GM18868 (cell line): ENCODE results near the gene HTR1D.
"Not testable (repeated sequence)": the region's sequence is repeated elsewhere in the genome, so short reads cannot be mapped to it uniquely, and the experiment has no call there.

ENCODE experiments used
- ATAC-seq: cut with Tn5 transposase; IDR thresholded peaks from one replicate; pipeline ENCODE4 v1.9.1; 2021; ENCODE audit warnings: mild to moderate bottlenecking, moderate library complexity; ENCODE audit not compliant: unreplicated experiment

The HTR1D gene

GRCh38 chr1:23221107-23221506, 3.8 kb upstream of the HTR1D start:
- ATAC-seq: no peak

- no peak for ATAC-seq
Measured at GRCh38 chr1:23216771-23217420, 406 bp downstream of the HTR1D start.

DNA sequence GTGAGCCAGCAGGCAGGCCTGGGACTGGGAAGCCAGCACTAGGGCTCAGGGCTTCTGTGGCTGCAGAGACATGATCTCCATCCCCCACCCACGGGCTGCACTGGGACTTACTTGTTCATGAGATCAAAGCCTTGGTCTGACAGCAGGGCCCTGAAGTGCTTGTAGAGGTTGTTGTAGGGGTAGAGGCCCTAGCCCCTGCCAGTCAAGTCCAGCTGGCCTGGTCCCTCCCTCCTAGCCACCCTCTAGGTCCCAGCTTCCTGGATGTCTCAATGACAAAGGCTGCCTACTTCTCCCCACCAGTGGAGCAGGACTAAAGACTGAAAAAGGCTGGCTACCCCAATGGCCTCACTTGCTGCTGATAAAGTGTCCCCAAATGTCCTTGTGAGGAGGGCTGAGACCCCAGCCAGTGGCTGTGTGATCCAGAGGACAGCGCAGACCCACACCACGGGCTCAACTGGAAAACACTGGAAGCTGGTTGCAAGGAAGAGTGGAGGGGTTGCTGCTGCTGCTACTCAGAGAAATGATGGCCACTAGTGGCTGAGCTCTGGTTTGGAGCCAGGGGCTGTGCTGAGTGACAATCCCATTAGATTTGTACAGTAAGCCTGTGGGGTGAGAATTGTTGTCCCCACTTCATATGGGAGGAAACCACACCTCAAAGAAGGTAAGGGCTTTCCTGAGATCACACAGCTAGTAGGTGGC, 1.4 kb downstream of the HTR1D start:
- no peak for ATAC-seq

GRCh38 chr1:23215291-23215690, 2.0 kb downstream of the HTR1D start:
- no peak for ATAC-seq

GRCh38 chr1:23214640-23215039, 2.7 kb downstream of the HTR1D start:
- no peak for ATAC-seq

GRCh38 chr1:23211955-23212354, 5.3 kb downstream of the HTR1D start:
- no peak for ATAC-seq

DNA sequence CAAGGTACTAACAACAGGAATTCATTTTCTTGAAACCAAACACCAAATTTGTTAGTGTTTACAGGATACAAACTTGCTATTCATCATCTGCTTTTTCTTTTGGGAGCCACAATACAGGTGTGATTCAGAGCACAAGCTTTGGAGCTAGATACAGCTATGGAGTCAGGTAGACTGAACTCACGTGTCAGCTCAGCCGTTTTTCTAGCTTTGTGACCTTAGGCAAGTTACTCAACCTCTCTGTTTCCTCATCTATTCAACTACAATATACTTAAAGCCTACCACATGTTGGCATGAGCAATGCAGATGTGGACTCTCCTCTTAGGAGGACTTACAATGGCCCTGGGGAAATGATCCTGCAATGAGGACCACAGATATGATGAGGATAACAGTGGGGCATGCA, 6.3 kb downstream of the HTR1D start:
- no peak for ATAC-seq

DNA sequence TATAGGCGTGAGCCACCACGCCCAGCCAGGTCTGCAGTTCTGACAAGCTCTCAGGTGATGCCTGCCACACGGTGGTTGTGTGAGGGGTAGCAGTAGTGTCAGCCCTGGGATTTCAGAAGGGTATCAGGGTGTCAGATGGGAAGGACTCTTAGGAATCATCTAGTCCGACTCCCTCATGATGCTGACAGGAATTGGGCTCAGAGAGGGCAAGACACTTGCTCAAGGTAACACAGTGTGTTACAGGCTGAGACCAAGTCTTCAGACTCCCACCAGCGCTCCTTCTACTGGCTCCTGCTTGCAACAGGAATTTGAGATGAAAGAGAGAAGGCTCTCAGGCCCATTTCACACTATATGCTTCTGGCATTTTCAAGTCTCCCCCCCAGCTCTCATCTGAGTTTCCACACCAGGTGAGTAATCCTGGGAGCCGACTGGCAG, 6.9 kb downstream of the HTR1D start:
- ATAC-seq: no peak

DNA sequence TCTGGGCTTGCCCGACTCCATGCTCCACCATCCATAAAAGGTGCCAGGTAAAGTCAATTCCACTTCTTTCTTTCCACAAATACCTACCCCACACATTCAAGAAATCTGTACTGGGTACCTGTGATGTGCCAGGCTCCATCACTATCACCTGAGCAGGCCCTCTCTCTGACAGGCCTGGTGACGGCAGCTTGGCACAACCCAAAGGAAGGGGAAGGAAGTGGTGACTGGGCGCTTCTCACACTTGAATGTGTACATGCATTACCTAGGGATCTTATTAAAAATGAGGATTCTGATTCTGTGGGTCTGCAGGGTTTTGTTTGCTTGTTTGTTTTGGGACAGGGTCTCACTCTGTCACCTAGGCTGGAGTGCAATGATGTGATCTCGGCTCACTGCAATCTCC, 7.5 kb downstream of the HTR1D start:
- ATAC-seq: no peak

DNA sequence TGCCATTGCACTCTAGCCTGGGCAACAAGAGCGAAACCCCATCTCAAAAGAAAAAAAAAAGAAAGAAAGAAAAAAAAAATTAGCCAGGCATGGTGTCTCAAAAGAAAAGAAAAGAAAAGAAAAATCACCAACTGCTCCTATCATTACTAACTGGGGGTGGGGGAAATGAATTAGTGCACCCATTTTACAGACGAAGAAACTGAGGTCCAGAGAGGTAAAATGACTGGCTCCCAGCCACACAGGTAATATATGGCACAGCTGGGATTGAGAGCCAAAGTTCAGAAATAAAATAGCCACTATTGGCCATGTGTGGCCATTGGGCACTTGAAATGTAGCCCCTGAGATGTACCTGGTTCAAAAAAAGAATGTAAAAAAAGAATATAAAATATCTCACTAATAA, 8.8 kb downstream of the HTR1D start:
- no peak for ATAC-seq

DNA sequence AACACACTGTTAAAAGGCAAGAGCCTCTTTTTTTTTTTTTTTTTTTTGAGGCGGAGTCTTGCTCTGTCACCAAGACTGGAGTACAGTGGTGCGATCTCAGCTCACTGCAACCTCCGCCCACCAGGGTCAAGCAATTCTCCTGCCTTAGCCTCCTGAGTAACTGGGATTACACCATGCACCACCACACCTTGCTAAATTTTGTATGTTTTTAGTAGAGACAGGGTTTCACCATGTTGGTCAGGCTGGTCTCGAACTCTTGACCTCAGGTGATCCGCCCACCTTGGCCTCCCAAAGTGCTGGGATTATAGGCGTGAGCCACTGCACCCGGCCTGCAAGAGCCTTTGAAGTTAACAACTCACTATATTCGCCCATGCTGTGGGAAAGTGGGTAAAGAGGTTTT, 9.6 kb downstream of the HTR1D start:
- not testable (repeated sequence) for ATAC-seq

DNA sequence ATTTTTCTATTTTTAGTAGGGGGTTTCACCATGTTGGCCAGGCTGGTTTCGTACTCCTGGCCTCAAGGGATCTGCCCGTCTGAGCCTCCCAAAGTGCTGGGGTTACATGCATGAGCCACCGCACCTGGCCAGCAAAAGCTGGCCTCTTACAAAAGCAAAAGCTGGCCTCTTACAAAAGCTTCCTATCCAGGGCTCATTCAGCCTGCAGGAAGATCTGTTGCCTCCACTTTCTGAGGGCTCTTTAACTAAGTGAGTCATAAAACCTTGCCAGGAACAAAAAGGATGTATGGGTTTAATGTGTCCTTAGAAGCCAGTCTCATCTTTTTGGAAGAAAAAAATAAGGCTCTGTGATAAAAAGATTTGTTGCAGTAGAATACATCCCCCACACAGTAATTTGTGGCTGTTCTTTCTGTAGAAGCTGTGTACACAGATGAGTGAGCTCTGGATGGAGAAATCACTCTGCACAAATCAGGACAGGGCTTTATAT, 15.0 kb downstream of the HTR1D start:
- ATAC-seq: no peak

DNA sequence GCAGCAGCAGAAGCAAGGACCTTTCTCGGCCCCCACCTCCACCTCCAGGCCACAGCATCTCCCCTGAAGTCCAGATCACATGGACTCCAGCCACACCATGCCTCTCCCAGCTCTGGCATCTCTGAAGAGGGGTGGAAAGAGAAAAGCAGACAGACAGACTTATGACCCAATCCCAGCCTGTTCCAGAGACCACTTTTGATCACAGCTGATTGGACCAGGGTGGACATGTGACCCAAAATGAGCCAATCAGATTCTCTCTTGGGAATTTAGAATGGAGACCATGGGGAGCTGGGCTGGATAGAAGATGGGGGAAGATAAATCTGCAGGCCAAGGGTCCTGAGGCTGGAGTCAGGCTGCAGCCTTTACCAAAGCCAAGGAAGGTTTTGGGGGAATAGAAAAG, 16.4 kb downstream of the HTR1D start:
- ATAC-seq: no peak

DNA sequence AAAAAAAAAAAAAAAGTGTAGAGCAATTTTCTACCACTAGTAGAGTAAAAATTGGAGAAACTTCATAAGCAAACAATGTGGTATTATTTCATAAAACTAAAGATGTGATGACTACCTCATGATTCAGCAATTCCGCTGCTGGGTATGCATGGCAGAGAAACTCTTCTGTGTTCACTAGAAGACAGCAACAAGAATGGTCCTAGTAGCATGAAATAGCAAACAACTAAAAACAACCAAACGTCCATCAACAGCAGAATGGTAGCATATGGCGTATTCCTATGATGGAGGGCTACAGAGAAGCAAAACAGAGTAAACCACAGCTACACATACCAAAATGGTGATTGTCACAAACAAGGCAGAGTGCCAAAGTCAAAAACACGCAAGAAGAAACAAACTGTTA, 18.9 kb downstream of the HTR1D start:
- ATAC-seq: no peak

DNA sequence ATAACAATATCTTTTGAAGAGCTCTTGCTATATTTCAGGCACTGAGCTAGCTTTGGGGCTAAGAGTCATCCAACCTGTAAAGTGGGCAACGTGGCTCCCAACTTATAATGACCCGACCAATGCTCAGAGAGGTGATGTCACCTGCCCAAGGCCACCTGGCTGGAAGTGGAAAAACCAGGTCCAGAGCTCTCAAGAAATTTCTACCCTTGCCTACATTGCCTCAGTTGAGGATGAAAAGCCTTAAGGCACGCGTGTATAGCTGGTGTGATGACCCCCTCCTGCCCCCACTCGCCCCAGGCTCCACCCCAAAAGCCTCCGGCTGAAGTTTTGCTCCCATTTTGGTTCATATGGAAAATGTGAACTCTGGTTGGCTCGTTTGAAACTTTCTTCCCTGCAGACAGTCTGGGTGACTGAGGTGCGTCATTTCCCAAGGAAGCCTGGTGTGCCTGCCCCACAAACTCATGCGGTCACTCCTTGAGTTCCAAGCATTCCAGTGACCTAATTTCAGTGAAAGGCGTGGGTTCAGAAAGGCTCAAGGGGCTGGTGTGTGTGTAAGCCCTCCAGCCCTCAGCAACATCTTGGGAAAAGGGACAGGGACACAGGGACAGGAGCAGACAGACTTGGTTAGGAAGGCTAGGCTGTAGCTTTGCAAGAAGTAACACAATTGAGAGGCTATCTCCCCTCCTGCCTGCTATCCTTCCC, 20.5 kb downstream of the HTR1D start:
- no peak for ATAC-seq

GRCh38 chr1:23194119-23194984, 22.9 kb downstream of the HTR1D start:
- ATAC-seq: no peak

DNA sequence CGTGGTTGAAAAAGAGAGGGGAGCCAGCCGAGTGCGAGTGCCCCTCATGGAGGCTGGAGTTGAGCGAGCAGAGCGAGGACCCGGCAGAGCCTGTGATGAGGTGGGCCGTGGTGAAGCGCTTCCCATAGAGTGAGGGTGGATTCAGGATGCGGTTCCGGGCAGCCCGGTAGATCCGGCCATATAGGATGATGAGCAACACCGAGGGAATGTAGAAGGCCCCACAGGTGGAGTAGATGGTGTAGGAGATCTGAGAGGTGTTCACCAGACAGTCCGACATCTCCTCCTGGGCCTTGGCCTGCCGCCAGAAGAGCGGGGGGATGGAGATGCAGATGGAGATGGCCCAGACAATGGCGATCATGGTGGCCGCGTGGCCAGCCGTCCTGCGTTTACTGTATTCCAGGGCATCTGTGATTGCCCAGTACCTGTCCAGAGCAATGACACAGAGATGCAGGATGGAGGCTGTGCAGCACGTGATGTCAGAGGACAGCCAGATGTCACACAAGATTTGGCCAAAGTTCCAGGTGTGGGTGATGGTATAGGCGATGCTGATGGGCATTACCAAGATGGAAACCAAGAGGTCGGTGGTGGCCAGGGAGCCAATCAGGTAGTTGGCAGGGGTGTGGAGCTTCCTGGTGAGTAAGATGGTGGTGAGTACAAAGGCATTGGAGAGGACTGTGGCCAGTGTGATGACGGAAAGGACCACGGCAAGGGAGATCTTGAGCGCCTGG, 23.7 kb downstream of the HTR1D start:
- ATAC-seq: no peak

DNA sequence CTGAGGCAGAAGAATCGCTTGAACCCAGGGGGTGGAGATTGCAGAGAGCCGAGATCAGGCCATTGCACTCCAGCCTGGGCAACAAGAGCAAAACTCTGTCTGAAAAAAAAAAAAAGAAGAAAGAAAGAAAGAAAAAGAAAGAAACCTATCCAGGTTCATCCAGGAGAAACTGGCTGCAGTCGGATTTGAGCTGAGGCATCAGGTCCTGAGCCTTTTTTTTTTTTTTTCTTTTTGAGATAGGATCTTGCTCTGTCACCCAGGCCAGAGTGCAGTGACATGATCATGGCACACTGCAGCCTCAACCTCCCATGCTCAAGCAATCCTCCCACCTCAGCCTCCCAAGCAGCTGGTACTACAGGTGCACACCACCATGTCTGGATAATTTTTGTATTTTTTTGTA, 26.1 kb downstream of the HTR1D start:
- no peak for ATAC-seq

DNA sequence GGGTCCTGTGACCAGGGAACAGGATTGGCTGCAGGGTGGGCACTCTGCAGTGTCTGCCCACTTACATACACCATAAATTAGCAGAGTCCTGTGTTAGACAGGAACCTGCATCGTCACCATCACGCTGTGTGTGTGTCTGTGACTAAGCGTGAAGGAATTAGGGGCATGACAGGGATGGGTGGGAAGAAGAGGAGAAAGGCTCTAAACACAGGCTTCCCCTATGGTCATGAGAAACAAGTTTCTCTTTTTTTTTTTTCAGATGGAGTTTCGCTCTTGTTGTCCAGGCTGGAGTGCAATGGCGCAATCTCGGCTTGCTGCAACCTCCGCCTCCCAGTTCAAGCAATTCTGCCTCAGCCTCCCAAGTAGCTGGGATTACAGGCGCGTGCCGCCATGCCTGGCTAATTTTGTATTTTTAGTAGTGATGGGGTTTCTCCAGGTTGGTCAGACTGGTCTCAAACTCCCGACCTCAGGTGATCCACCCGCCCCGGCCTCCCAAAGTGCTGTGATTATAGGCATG, 28.3 kb downstream of the HTR1D start:
- ATAC-seq: not testable (repeated sequence)

GRCh38 chr1:23188434-23188884, 28.8 kb downstream of the HTR1D start:
- ATAC-seq: no peak
